Measurements from ENCODE around the gene LDHA. TPM values are rescaled to one million over a fixed set of nuclear protein-coding genes. Genes with fewer than 3 reads are reported as not detected.

The LDHA gene
- total and polyA plus RNA-seq, 2 of the 13 experiments (the other 11 are each of a cell fraction or from before 2014, with no cell fraction given), result 805 to 1,547 TPM

- DNase-seq (ENCODE audit: low spot score), result no peak
- TF ChIP-seq ZNF205 (CRISPR knock-in tag; IDR thresholded peaks at IDR 0.05), result no peak
- TF ChIP-seq KAT8 (CRISPR knock-in tag; IDR thresholded peaks at IDR 0.05), result no peak
- no peak for TF ChIP-seq HNF1B (CRISPR knock-in tag; IDR thresholded peaks at IDR 0.05)
- TF ChIP-seq ZHX1 (CRISPR knock-in tag; IDR thresholded peaks at IDR 0.05; ENCODE audit: low read depth), result no peak
- no peak for TF ChIP-seq SRY (CRISPR knock-in tag; IDR thresholded peaks at IDR 0.05)
- TF ChIP-seq, protein P1, sequence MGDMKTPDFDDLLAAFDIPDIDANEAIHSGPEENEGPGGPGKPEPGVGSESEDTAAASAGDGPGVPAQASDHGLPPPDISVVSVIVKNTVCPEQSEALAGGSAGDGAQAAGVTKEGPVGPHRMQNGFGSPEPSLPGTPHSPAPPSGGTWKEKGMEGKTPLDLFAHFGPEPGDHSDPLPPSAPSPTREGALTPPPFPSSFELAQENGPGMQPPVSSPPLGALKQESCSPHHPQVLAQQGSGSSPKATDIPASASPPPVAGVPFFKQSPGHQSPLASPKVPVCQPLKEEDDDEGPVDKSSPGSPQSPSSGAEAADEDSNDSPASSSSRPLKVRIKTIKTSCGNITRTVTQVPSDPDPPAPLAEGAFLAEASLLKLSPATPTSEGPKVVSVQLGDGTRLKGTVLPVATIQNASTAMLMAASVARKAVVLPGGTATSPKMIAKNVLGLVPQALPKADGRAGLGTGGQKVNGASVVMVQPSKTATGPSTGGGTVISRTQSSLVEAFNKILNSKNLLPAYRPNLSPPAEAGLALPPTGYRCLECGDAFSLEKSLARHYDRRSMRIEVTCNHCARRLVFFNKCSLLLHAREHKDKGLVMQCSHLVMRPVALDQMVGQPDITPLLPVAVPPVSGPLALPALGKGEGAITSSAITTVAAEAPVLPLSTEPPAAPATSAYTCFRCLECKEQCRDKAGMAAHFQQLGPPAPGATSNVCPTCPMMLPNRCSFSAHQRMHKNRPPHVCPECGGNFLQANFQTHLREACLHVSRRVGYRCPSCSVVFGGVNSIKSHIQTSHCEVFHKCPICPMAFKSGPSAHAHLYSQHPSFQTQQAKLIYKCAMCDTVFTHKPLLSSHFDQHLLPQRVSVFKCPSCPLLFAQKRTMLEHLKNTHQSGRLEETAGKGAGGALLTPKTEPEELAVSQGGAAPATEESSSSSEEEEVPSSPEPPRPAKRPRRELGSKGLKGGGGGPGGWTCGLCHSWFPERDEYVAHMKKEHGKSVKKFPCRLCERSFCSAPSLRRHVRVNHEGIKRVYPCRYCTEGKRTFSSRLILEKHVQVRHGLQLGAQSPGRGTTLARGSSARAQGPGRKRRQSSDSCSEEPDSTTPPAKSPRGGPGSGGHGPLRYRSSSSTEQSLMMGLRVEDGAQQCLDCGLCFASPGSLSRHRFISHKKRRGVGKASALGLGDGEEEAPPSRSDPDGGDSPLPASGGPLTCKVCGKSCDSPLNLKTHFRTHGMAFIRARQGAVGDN (CRISPR knock-in tag; IDR thresholded peaks at IDR 0.05), result no peak
- TF ChIP-seq HOXA3 (CRISPR knock-in tag; IDR thresholded peaks at IDR 0.05), result no peak
- TF ChIP-seq ZFP36 (IDR thresholded peaks at IDR 0.05; ENCODE audit: borderline replicate concordance, low read depth, low read length, partially characterized antibody), result no peak
- TF ChIP-seq ZNF10 (CRISPR knock-in tag; IDR thresholded peaks at IDR 0.05; ENCODE audit: borderline replicate concordance, low read depth), result no peak
- TF ChIP-seq KAT2B (IDR thresholded peaks at IDR 0.05; ENCODE audit: borderline replicate concordance, low read depth, low read length), result no peak
- TF ChIP-seq RXRB (CRISPR knock-in tag; IDR thresholded peaks at IDR 0.05; ENCODE audit: borderline replicate concordance), result no peak
- TF ChIP-seq MATR3 (CRISPR knock-in tag; IDR thresholded peaks at IDR 0.05), result no peak
- no peak for TF ChIP-seq SPEN (CRISPR knock-in tag; IDR thresholded peaks at IDR 0.05; ENCODE audit: low read depth)
- TF ChIP-seq TBP (CRISPR knock-in tag; IDR thresholded peaks at IDR 0.05), result no peak
- TF ChIP-seq ZKSCAN5 (CRISPR knock-in tag; IDR thresholded peaks at IDR 0.05), result no peak
- no peak for TF ChIP-seq SALL1 (CRISPR knock-in tag; IDR thresholded peaks at IDR 0.05)
- TF ChIP-seq AKAP8 (CRISPR knock-in tag; IDR thresholded peaks at IDR 0.05), result no peak
Measured at GRCh38 chr11:18438691-18439090, 44.3 kb downstream of the LDHA start.

More at GRCh38 chr11:18438691-18439090, 44.3 kb downstream of the LDHA start:
- FAIRE-seq (no peak), ATAC-seq (no peak)
- intact Hi-C loops (cut with micrococcal nuclease; ENCODE audit: unreplicated experiment), result no loop called here
- in situ Hi-C loops (cut with HindIII; ENCODE audit: extremely low pct_ligation_motif_present, low pct_unique_long_range_greater_than_20kb), result no loop called here
- 47% methylated on average over 2 of the region's 2 CpGs for WGBS (ENCODE audit: low lambda C conversion rate)
- CTCF ChIA-PET (ENCODE audit: low intra/inter-chr PET ratio, low total read pairs), result no interaction called here
- Histone ChIP-seq H3K9me3 (ENCODE audit: low read length) (no peaks in the 10 kb centered on the region), H3K4me2 (ENCODE audit: low read depth, low read length) (no peak overlapping the region), H2AFZ (ENCODE audit: low read length) (no peak overlapping the region), H3K4me3 (replicated peaks in 1 of 3; ENCODE audit: insufficient read depth in 1 of 3, low read depth in 2 of 3, low read length in 3 of 3) (no peak overlapping the region), H3K4me1 (ENCODE audit: insufficient read depth, low read length) (no peaks in the 10 kb centered on the region), H3K36me3 (replicated peaks in 1 of 2; ENCODE audit: control insufficient read depth in 1 of 2, insufficient read depth in 2 of 2, low read length in 2 of 2) (no peaks in the 10 kb centered on the region), H4K20me1 (ENCODE audit: insufficient read depth, low read length) (no peaks in the 10 kb centered on the region), H3K27ac (ENCODE audit: extremely low read length, insufficient read depth, low read length) (no peak overlapping the region), H3K27me3 (ENCODE audit: control insufficient read depth in 1 of 2, insufficient read depth in 2 of 2, low read length in 2 of 2) (0 out of 5 replicates have a peak, but pooled peaks cover 0 to 3% of the 10 kb centered on the region in 2 experiments), H3K9ac (ENCODE audit: insufficient read depth, low read depth, low read length) (no peak overlapping the region), H3K79me2 (ENCODE audit: insufficient read depth, low read length) (no peaks in the 10 kb centered on the region)
- no TSS peak for BruUV-seq (replicated peaks)
- POLR2A ChIA-PET, result no interaction called here
